Measurements from ENCODE around the gene MRPS12. TPM values are rescaled to one million over a fixed set of nuclear protein-coding genes. Genes with fewer than 3 reads are reported as not detected.
"Not testable (repeated sequence)": the region's sequence is repeated elsewhere in the genome, so short reads cannot be mapped to it uniquely, and the experiment has no call there.

The MRPS12 gene
- total RNA-seq (2021; fragmentation: NEBNext Ultra II Directional; extraction: Animal tissue kit (Norgen Biotek cat#: 25700)), result 10 to 100 TPM; 58.3 to 75.0 (median 62.2) TPM
- long read RNA-seq, transcript MRPS12-203 (2 exons, 1,220 nt), result minor isoform, 9 of 102 reads
- long read RNA-seq, transcript MRPS12-202 (3 exons, 929 nt), result minor isoform, 15 of 102 reads
- long read RNA-seq, transcript MRPS12-201 (3 exons, 1,207 nt), result major isoform, 73 of 102 reads
- long read RNA-seq, partial matches to known transcripts, result 0 of 102 reads
- long read RNA-seq, other reads (novel, unspliced or antisense), result 5 of 102 reads

DNA sequence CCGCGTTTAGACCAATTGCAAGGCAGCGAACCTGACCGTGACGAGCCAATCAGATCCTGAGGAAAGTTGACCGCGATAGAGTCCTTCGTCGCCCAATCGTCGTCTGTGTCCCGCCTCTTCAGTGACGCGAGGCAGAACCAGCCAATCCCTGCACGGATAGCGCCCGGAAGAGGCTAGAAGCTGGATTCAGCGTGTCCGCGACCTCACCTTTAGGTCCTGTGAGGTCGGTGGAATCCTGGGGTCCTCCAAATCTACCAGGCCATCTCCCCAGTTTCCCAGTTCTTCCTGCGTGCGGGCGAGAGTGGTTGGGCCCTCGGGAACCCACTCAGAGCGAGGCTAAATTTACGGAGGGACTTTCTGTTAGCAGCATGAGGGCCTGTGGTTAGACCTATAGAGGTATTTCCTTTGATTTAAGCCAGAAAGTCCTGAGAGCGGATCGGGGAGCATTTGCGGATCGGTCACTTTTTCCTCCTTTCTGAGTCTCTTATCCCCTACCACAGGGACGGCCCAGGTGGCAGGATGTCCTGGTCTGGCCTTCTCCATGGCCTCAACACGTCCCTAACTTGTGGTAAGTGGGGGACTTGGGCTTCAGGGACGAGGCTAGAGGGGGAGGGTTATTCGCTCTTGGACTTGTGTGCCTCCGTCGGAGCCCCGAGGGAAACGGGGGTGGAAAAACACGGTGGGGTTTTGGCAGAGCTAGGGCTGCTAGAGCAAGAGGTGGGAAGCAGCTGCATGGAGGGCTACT is at the start of gene MRPS12:
Gene MRPS12, plus strand, starts transcription at position 169 of the 745 bp plus-strand sequence. Its CDS starts 351 bp downstream, at position 520.
- TF ChIP-seq, protein P1, sequence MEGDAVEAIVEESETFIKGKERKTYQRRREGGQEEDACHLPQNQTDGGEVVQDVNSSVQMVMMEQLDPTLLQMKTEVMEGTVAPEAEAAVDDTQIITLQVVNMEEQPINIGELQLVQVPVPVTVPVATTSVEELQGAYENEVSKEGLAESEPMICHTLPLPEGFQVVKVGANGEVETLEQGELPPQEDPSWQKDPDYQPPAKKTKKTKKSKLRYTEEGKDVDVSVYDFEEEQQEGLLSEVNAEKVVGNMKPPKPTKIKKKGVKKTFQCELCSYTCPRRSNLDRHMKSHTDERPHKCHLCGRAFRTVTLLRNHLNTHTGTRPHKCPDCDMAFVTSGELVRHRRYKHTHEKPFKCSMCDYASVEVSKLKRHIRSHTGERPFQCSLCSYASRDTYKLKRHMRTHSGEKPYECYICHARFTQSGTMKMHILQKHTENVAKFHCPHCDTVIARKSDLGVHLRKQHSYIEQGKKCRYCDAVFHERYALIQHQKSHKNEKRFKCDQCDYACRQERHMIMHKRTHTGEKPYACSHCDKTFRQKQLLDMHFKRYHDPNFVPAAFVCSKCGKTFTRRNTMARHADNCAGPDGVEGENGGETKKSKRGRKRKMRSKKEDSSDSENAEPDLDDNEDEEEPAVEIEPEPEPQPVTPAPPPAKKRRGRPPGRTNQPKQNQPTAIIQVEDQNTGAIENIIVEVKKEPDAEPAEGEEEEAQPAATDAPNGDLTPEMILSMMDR (IDR thresholded peaks at IDR 0.05), result no peak
- H3K27ac Mint-ChIP-seq, result peak within 1 kb of the TSS; percentile 98
- peaks cover 30% of the 10 kb centered on the region for H3K36me3 Mint-ChIP-seq (ENCODE audit: low read depth)
- DNase-seq, result peak; percentile 99
- H3K4me1 Mint-ChIP-seq (ENCODE audit: low read depth), result peaks cover 23% of the 10 kb centered on the region
- peak within 1 kb of the TSS; percentile 99 for H3K4me3 Mint-ChIP-seq
- H3K27me3 Mint-ChIP-seq (ENCODE audit: insufficient read depth), result no peaks in the 10 kb centered on the region; the same call in 1 of the 2 replicates
- H3K9me3 Mint-ChIP-seq, result no peaks in the 10 kb centered on the region

DNA sequence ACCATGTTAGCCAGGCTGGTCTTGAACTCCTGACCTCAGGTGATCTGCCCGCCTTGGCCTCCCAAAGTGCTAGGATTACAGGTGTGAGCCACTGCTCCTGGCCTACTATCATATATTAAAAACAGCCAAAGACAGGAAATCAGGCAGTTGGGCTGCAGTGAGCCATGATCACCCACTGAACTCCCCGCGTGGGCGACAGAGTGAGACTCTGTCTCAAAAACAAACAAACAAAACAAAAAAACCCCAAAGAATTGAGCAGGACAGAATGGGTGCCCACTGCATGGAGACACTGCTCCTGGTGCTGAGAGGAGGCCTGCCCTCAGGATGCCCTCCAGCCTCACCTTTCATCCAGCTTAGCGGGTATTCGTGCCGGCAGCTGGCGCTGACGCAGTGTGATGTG is 47.5 kb upstream of the MRPS12 start:
- DNase-seq, result no peak
- H3K9me3 Mint-ChIP-seq, result no peaks in the 10 kb centered on the region
- H3K4me3 Mint-ChIP-seq, result no peak overlapping the region
- H3K4me1 Mint-ChIP-seq (ENCODE audit: low read depth), result no peaks in the 10 kb centered on the region
- H3K27ac Mint-ChIP-seq, result no peak overlapping the region
- TF ChIP-seq, protein P1 (IDR thresholded peaks at IDR 0.05), result no peak
- peaks cover 2% of the 10 kb centered on the region; the same call in 1 of the 2 replicates for H3K27me3 Mint-ChIP-seq (ENCODE audit: insufficient read depth)
- H3K36me3 Mint-ChIP-seq (ENCODE audit: low read depth), result no peaks in the 10 kb centered on the region

GRCh38 chr19:38884691-38885090 is 46.1 kb upstream of the MRPS12 start:
- H3K27ac Mint-ChIP-seq; H3K36me3 Mint-ChIP-seq (ENCODE audit: low read depth); H3K27me3 Mint-ChIP-seq (ENCODE audit: insufficient read depth); H3K9me3 Mint-ChIP-seq; H3K4me3 Mint-ChIP-seq; DNase-seq; H3K4me1 Mint-ChIP-seq (ENCODE audit: low read depth): not testable (repeated sequence)

- Mint-ChIP-seq H3K4me1 (ENCODE audit: low read depth) (no peaks in the 10 kb centered on the region), H3K36me3 (ENCODE audit: low read depth) (no peaks in the 10 kb centered on the region), H3K4me3 (no peak overlapping the region), H3K27ac (no peak overlapping the region), H3K27me3 (ENCODE audit: insufficient read depth) (peaks cover 2% of the 10 kb centered on the region; the same call in 1 of the 2 replicates), H3K9me3 (no peaks in the 10 kb centered on the region)
- TF ChIP-seq, protein P1 (IDR thresholded peaks at IDR 0.05), result no peak
- no peak for DNase-seq
Measured at GRCh38 chr19:38888876-38889275, 41.9 kb upstream of the MRPS12 start.

DNA sequence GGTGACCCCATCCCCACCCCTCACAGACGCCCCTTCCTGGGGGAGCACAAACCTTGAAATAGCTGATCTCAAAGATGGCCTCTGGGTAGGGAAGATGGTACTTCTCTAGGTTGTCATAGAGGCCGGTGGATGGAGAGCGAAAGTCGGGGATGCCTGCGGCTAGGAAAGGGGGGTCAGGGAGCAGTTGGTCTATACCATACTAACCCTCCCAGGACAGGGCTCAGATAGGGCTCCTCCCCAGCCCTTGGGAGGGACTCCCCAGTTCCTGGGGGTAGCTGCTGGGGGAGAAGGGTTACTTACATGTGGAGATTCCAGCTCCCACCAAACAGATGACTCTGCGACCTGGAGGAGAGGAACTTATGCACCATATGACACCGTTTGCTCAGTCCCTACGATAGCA is 40.9 kb upstream of the MRPS12 start:
- no peaks in the 10 kb centered on the region for H3K4me1 Mint-ChIP-seq (ENCODE audit: low read depth)
- TF ChIP-seq, protein P1 (IDR thresholded peaks at IDR 0.05), result no peak
- H3K9me3 Mint-ChIP-seq, result no peaks in the 10 kb centered on the region
- peaks cover 2% of the 10 kb centered on the region; the same call in 1 of the 2 replicates for H3K27me3 Mint-ChIP-seq (ENCODE audit: insufficient read depth)
- no peak overlapping the region for H3K4me3 Mint-ChIP-seq
- DNase-seq, result no peak
- no peak overlapping the region for H3K27ac Mint-ChIP-seq
- H3K36me3 Mint-ChIP-seq (ENCODE audit: low read depth), result no peaks in the 10 kb centered on the region

GRCh38 chr19:38890686-38891085 is 40.1 kb upstream of the MRPS12 start:
- DNase-seq, result no peak
- Mint-ChIP-seq H3K27me3 (ENCODE audit: insufficient read depth) (no peaks in the 10 kb centered on the region), H3K27ac (no peak overlapping the region), H3K36me3 (ENCODE audit: low read depth) (no peaks in the 10 kb centered on the region), H3K9me3 (no peaks in the 10 kb centered on the region), H3K4me1 (ENCODE audit: low read depth) (no peaks in the 10 kb centered on the region), H3K4me3 (no peak overlapping the region)
- TF ChIP-seq, protein P1 (IDR thresholded peaks at IDR 0.05), result no peak

All from HFFc6 (cell line).